K562 (cell line): ENCODE data around the gene NUP62. TPM values are rescaled to one million over a fixed set of nuclear protein-coding genes. Genes with fewer than 3 reads are reported as not detected.
A peak's percentile ranks its signal among the peaks of the same experiment; 100 is the strongest.

Experiments used
- ADNP ChIP-seq: fragments of 200-800 bp; sonication (Bioruptor generic); IDR thresholded peaks from 2 replicates; pipeline ENCODE4 v1.6.1; 2016; ENCODE audit warnings: missing genetic modification characterization, missing compliant biosample characterization
- CHD4 ChIP-seq: fragments of 200-600 bp; sonication (generic); IDR thresholded peaks from 3 replicates; pipeline ENCODE4 v1.6.1; 2012; ENCODE audit warnings: low read depth, mild to moderate bottlenecking, mixed read lengths, low read length, inconsistent platforms; ENCODE audit not compliant: insufficient read depth, insufficient replicate concordance, poor library complexity, severe bottlenecking
- CLOCK ChIP-seq: fragments of 250-450 bp; sonication (Bioruptor Pico); IDR thresholded peaks from 2 replicates; pipeline ENCODE4 v1.4.0; 2020; ENCODE audit warnings: mild to moderate bottlenecking, moderate library complexity, borderline replicate concordance
- DACH1 ChIP-seq: fragments of 450-650 bp; IDR thresholded peaks from 2 replicates; pipeline ENCODE4 v1.6.1; 2018; ENCODE audit not compliant: partially characterized antibody
- DMBX1 ChIP-seq: fragments of 250-450 bp; sonication (Bioruptor Pico); IDR thresholded peaks from 2 replicates; pipeline ENCODE4 v1.8.0; 2022; ENCODE audit warnings: inconsistent platforms, mild to moderate bottlenecking, moderate library complexity, borderline replicate concordance
- ESRRA ChIP-seq: fragments of 450-650 bp; IDR thresholded peaks from 2 replicates; pipeline ENCODE4 v1.6.1; 2014; ENCODE audit warnings: low read depth, mild to moderate bottlenecking, moderate library complexity, borderline replicate concordance
- HDAC1 ChIP-seq, 2 experiments: fragments of 450-650 bp; IDR thresholded peaks; 2 replicates each; pipeline ENCODE4 v1.6.1; 2016 to 2017; ENCODE audit warnings: inconsistent platforms in 1 of 2, mild to moderate bottlenecking in 1 of 2, moderate library complexity in 1 of 2
- JUN ChIP-seq, 2 experiments: sonication (generic) in 1 of 2; formaldehyde crosslinking in 1 of 2; IDR thresholded peaks; 2 replicates each; pipeline versions ENCODE4 v1.6.1 to v1.8.0; 2012 to 2022; ENCODE audit warnings: borderline replicate concordance in 2 of 2, mild to moderate bottlenecking in 2 of 2, improper control_type of control experiment in 1 of 2, low read depth in 1 of 2, low read length in 1 of 2, missing genetic modification reagents in 1 of 2
- RBBP5 ChIP-seq: fragments of 200-600 bp; sonication (generic); IDR thresholded peaks from 2 replicates; pipeline ENCODE4 v1.6.1; 2012; ENCODE audit warnings: borderline replicate concordance, mild to moderate bottlenecking, low read length, control low read depth, inconsistent platforms; ENCODE audit not compliant: insufficient read depth, poor library complexity, severe bottlenecking
- TEAD4 ChIP-seq, 2 experiments: sonication (generic) in 1 of 2; formaldehyde crosslinking in 1 of 2; IDR thresholded peaks; 2 replicates each; pipeline versions ENCODE4 v1.6.1 to v1.8.0; 2012 to 2022; ENCODE audit warnings: borderline replicate concordance in 1 of 2, inconsistent platforms in 1 of 2, low read length in 1 of 2, mild to moderate bottlenecking in 1 of 2, missing genetic modification reagents in 1 of 2
- TFE3 ChIP-seq: fragments of 450-650 bp; formaldehyde crosslinking; IDR thresholded peaks from 2 replicates; pipeline ENCODE4 v1.4.0; 2020; ENCODE audit warnings: mild to moderate bottlenecking, mixed read lengths
- polyA plus RNA-seq, 8 experiments: library from polyadenylated mRNA; depleted of rRNA in 4 of 8; stranded (reverse) in 5 of 8; unstranded in 3 of 8; fragments of >200 nt; fragmentation: Nextera tagmentation in 2 of 8; fragmentation: Illumina TruSeq in 1 of 8; extraction: Ambion mirVana in 2 of 8; extraction: Trizol in 1 of 8; gene quantifications; 2 replicates each; pipeline versions ENCODE4 v1.2.1 to v1.2.3, GENCODE V29; 2011 to 2014; ENCODE audit warnings: inconsistent platforms in 1 of 8, missing spikeins in 1 of 8
- total RNA-seq, 7 experiments: library from RNA; depleted of rRNA in 6 of 7; stranded (reverse); fragments of >200 nt in 6 of 7; fragmentation: Illumina TruSeq in 2 of 7; extraction: Trizol in 2 of 7; gene quantifications; 2 replicates each; pipeline versions ENCODE4 v1.2.1 to v1.2.3, GENCODE V29; 2011 to 2021; ENCODE audit warnings: low replicate concordance in 1 of 7
- TF ChIP-seq, protein P1 (sequence below): fragments of 450-650 bp; IDR thresholded peaks from 2 replicates; pipeline ENCODE4 v1.7.1; 2018; ENCODE audit warnings: mild to moderate bottlenecking, low read depth; ENCODE audit not compliant: partially characterized antibody
- TF ChIP-seq, protein P2 (sequence below): IDR thresholded peaks from 2 replicates; pipeline ENCODE4 v1.6.1; 2011; ENCODE audit warnings: borderline replicate concordance, low read depth, mild to moderate bottlenecking, moderate library complexity, low read length; ENCODE audit not compliant: insufficient read depth, poor library complexity, severe bottlenecking
- TF ChIP-seq, protein P3 (sequence below): sonication (generic); formaldehyde crosslinking; IDR thresholded peaks from 2 replicates; pipeline ENCODE4 v1.8.0; 2023; ENCODE audit warnings: mild to moderate bottlenecking, missing genetic modification reagents

Gene NUP62
- total and polyA plus RNA-seq, 9 of the 15 experiments (the other 6 are each of a cell fraction or from before 2014, with no cell fraction given), result 16.9 to 109 (median 66.0) TPM

DNA sequence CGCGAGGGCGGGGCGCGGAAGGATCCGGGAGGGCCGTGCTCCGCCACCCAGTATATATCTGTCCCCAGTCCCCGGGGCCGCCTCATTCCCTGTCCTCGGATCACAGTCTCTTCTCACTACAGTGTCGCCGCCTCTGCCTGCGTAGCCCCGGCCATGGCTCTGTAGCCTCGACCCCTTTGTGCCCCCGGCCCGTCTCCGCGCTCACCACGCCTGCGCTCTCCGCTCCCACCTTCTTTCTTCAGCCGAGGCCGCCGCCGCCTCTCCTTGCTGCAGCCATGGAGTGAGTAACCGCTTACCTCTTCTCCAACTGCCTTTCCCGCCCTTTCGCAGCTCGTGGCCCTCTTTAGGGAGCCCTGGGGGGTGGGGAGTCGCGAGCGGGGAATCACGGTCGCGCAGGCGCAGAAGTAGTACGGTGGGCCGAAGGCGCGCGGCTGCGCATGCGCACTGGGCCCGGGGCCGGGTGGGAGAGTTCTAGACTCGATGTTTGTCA, at the start of gene NUP62, which contains the start of gene ATF5 (continued):
- TF ChIP-seq, protein P1, sequence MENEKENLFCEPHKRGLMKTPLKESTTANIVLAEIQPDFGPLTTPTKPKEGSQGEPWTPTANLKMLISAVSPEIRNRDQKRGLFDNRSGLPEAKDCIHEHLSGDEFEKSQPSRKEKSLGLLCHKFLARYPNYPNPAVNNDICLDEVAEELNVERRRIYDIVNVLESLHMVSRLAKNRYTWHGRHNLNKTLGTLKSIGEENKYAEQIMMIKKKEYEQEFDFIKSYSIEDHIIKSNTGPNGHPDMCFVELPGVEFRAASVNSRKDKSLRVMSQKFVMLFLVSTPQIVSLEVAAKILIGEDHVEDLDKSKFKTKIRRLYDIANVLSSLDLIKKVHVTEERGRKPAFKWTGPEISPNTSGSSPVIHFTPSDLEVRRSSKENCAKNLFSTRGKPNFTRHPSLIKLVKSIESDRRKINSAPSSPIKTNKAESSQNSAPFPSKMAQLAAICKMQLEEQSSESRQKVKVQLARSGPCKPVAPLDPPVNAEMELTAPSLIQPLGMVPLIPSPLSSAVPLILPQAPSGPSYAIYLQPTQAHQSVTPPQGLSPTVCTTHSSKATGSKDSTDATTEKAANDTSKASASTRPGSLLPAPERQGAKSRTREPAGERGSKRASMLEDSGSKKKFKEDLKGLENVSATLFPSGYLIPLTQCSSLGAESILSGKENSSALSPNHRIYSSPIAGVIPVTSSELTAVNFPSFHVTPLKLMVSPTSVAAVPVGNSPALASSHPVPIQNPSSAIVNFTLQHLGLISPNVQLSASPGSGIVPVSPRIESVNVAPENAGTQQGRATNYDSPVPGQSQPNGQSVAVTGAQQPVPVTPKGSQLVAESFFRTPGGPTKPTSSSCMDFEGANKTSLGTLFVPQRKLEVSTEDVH, result peak; percentile 76
- TF ChIP-seq ESRRA, result peak; percentile 64; the same call in 1 of the 2 replicates
- TF ChIP-seq TEAD4 (IDR thresholded peaks at IDR 0.05; ENCODE audit: low read length), result peak; percentile 7; the same call in 1 of the 2 replicates
- TF ChIP-seq TEAD4 (CRISPR knock-in tag; IDR thresholded peaks at IDR 0.05; ENCODE audit: borderline replicate concordance), result no peak
- no peak for TF ChIP-seq DACH1
- TF ChIP-seq DMBX1 (CRISPR knock-in tag), result no peak
- TF ChIP-seq, protein P2, sequence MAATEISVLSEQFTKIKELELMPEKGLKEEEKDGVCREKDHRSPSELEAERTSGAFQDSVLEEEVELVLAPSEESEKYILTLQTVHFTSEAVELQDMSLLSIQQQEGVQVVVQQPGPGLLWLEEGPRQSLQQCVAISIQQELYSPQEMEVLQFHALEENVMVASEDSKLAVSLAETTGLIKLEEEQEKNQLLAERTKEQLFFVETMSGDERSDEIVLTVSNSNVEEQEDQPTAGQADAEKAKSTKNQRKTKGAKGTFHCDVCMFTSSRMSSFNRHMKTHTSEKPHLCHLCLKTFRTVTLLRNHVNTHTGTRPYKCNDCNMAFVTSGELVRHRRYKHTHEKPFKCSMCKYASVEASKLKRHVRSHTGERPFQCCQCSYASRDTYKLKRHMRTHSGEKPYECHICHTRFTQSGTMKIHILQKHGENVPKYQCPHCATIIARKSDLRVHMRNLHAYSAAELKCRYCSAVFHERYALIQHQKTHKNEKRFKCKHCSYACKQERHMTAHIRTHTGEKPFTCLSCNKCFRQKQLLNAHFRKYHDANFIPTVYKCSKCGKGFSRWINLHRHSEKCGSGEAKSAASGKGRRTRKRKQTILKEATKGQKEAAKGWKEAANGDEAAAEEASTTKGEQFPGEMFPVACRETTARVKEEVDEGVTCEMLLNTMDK, result no peak
- no peak for TF ChIP-seq JUN (IDR thresholded peaks at IDR 0.05; ENCODE audit: borderline replicate concordance, low read depth, low read length)
- TF ChIP-seq JUN (CRISPR knock-in tag; IDR thresholded peaks at IDR 0.05; ENCODE audit: borderline replicate concordance), result no peak
- TF ChIP-seq ADNP, result no peak
- TF ChIP-seq, protein P3, sequence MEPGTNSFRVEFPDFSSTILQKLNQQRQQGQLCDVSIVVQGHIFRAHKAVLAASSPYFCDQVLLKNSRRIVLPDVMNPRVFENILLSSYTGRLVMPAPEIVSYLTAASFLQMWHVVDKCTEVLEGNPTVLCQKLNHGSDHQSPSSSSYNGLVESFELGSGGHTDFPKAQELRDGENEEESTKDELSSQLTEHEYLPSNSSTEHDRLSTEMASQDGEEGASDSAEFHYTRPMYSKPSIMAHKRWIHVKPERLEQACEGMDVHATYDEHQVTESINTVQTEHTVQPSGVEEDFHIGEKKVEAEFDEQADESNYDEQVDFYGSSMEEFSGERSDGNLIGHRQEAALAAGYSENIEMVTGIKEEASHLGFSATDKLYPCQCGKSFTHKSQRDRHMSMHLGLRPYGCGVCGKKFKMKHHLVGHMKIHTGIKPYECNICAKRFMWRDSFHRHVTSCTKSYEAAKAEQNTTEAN, result peak; percentile 47; the same call in 1 of the 2 replicates
- no peak for TF ChIP-seq CLOCK (CRISPR knock-in tag)
- TF ChIP-seq HDAC1 (IDR thresholded peaks at IDR 0.05), result peak in 1 of 2 experiments; percentile 46; a peak in 2 of 4 replicates
- no peak for TF ChIP-seq RBBP5
- no peak for TF ChIP-seq TFE3 (CRISPR knock-in tag)
- no peak for TF ChIP-seq CHD4
